SK-N-SH treated with all-trans-retinoic acid at 6 μM for 48 hours (cell line): Measurements from ENCODE around the gene ACTL7B.

Experiments
- ARNTL ChIP-seq: fragments of 450-650 bp; formaldehyde crosslinking; IDR thresholded peaks from 2 replicates; pipeline ENCODE4 v1.5.0; 2020; ENCODE audit warnings: low read depth, mild to moderate bottlenecking, moderate library complexity, borderline replicate concordance
- BACH2 ChIP-seq: fragments of 250-450 bp; sonication (Bioruptor Pico); IDR thresholded peaks from 2 replicates; pipeline ENCODE4 v1.9.0; 2021; ENCODE audit warnings: mild to moderate bottlenecking, borderline replicate concordance
- CSDC2 ChIP-seq: fragments of 250-450 bp; sonication (Bioruptor Pico); IDR thresholded peaks from 2 replicates; pipeline ENCODE4 v1.5.0; 2020; ENCODE audit warnings: mild to moderate bottlenecking, moderate library complexity
- CSRNP3 ChIP-seq: fragments of 250-450 bp; sonication (Bioruptor Pico); IDR thresholded peaks from 2 replicates; pipeline ENCODE4 v1.5.1; 2021; ENCODE audit warnings: mild to moderate bottlenecking, moderate library complexity
- ESRRG ChIP-seq: fragments of 250-450 bp; sonication (Bioruptor Pico); IDR thresholded peaks from 2 replicates; pipeline ENCODE4 v1.6.1; 2021; ENCODE audit warnings: mild to moderate bottlenecking
- GLIS3 ChIP-seq: fragments of 250-450 bp; sonication (Bioruptor Pico); IDR thresholded peaks from 2 replicates; pipeline ENCODE4 v1.5.0; 2020; ENCODE audit warnings: mild to moderate bottlenecking, moderate library complexity
- ISL1 ChIP-seq: fragments of 250-450 bp; sonication (Bioruptor Pico); IDR thresholded peaks from 2 replicates; pipeline ENCODE4 v2.1.2; 2022; ENCODE audit warnings: mild to moderate bottlenecking, moderate library complexity
- RARB ChIP-seq: fragments of 250-450 bp; sonication (Bioruptor Pico); IDR thresholded peaks from 2 replicates; pipeline ENCODE4 v1.8.0; 2021; ENCODE audit warnings: mild to moderate bottlenecking, moderate library complexity
- ZC3H10 ChIP-seq: fragments of 250-450 bp; sonication (Bioruptor Pico); IDR thresholded peaks from 2 replicates; pipeline ENCODE4 v1.5.1; 2021; ENCODE audit warnings: mild to moderate bottlenecking, moderate library complexity
- ZFP30 ChIP-seq: fragments of 450-650 bp; formaldehyde crosslinking; IDR thresholded peaks from 2 replicates; pipeline ENCODE4 v1.5.0; 2022; ENCODE audit warnings: mild to moderate bottlenecking, moderate library complexity
- ZNF565 ChIP-seq: fragments of 450-650 bp; formaldehyde crosslinking; conservative IDR thresholded peaks from 2 replicates; pipeline ENCODE4 v1.5.0; 2020; ENCODE audit warnings: low read depth, mild to moderate bottlenecking, moderate library complexity
- ZNF8 ChIP-seq: fragments of 450-650 bp; formaldehyde crosslinking; IDR thresholded peaks from 2 replicates; pipeline ENCODE4 v1.5.0; 2020; ENCODE audit warnings: mild to moderate bottlenecking, moderate library complexity
- TF ChIP-seq, protein P1 (sequence below): fragments of 250-450 bp; sonication (Bioruptor Pico); IDR thresholded peaks from 2 replicates; pipeline ENCODE4 v1.8.0; 2020; ENCODE audit warnings: mild to moderate bottlenecking, moderate library complexity, borderline replicate concordance
- TF ChIP-seq, protein P2 (sequence below): fragments of 250-450 bp; sonication (Bioruptor Pico); IDR thresholded peaks from 2 replicates; pipeline ENCODE4 v1.5.1; 2020; ENCODE audit warnings: low read depth, mild to moderate bottlenecking, moderate library complexity

- no peak for TF ChIP-seq ESRRG (CRISPR knock-in tag)
- TF ChIP-seq ZNF8 (CRISPR knock-in tag) = no peak
- no peak for TF ChIP-seq ZFP30 (CRISPR knock-in tag)
- no peak for TF ChIP-seq BACH2 (CRISPR knock-in tag)
- TF ChIP-seq GLIS3 (CRISPR knock-in tag) = no peak
- no peak for TF ChIP-seq RARB (CRISPR knock-in tag)
- TF ChIP-seq ZC3H10 (CRISPR knock-in tag) = no peak
- TF ChIP-seq ZNF565 (CRISPR knock-in tag) = no peak
- TF ChIP-seq, protein P1, sequence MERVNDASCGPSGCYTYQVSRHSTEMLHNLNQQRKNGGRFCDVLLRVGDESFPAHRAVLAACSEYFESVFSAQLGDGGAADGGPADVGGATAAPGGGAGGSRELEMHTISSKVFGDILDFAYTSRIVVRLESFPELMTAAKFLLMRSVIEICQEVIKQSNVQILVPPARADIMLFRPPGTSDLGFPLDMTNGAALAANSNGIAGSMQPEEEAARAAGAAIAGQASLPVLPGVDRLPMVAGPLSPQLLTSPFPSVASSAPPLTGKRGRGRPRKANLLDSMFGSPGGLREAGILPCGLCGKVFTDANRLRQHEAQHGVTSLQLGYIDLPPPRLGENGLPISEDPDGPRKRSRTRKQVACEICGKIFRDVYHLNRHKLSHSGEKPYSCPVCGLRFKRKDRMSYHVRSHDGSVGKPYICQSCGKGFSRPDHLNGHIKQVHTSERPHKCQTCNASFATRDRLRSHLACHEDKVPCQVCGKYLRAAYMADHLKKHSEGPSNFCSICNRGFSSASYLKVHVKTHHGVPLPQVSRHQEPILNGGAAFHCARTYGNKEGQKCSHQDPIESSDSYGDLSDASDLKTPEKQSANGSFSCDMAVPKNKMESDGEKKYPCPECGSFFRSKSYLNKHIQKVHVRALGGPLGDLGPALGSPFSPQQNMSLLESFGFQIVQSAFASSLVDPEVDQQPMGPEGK (CRISPR knock-in tag) = no peak
- no peak for TF ChIP-seq CSDC2
- no peak for TF ChIP-seq CSRNP3 (CRISPR knock-in tag)
- TF ChIP-seq, protein P2, sequence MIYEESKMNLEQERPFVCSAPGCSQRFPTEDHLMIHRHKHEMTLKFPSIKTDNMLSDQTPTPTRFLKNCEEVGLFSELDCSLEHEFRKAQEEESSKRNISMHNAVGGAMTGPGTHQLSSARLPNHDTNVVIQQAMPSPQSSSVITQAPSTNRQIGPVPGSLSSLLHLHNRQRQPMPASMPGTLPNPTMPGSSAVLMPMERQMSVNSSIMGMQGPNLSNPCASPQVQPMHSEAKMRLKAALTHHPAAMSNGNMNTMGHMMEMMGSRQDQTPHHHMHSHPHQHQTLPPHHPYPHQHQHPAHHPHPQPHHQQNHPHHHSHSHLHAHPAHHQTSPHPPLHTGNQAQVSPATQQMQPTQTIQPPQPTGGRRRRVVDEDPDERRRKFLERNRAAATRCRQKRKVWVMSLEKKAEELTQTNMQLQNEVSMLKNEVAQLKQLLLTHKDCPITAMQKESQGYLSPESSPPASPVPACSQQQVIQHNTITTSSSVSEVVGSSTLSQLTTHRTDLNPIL = no peak
- TF ChIP-seq ISL1 (CRISPR knock-in tag) = no peak
- no peak for TF ChIP-seq ARNTL (CRISPR knock-in tag)
Measured at GRCh38 chr9:108842610-108843295, 13.0 kb downstream of the ACTL7B start.
